Endothelial cell (in vitro differentiated cells): ENCODE measurements around the gene TM9SF1. TPM values are rescaled to one million over a fixed set of nuclear protein-coding genes. Genes with fewer than 3 reads are reported as not detected.
A peak's percentile ranks its signal among the peaks of the same experiment; 100 is the strongest.

ENCODE experiments used
- DNase-seq: peaks from one replicate; pipeline ENCODE4 v3.0.0; 2021; ENCODE audit warnings: low spot score
- H3K27ac Mint-ChIP-seq: one replicate; pipeline ENCODE4 v1.8.0; 2021; ENCODE audit warnings: mixed read lengths, inconsistent platforms; ENCODE audit not compliant: unreplicated experiment
- H3K27me3 Mint-ChIP-seq: one replicate; pipeline ENCODE4 v1.8.0; 2021; ENCODE audit warnings: mild to moderate bottlenecking, moderate library complexity, mixed read lengths, inconsistent platforms; ENCODE audit not compliant: unreplicated experiment
- H3K36me3 Mint-ChIP-seq: one replicate; pipeline ENCODE4 v1.8.0; 2021; ENCODE audit warnings: mild to moderate bottlenecking, low read depth, mixed read lengths, inconsistent platforms; ENCODE audit not compliant: unreplicated experiment
- H3K4me1 Mint-ChIP-seq: one replicate; pipeline ENCODE4 v1.8.0; 2021; ENCODE audit warnings: mild to moderate bottlenecking, mixed read lengths, inconsistent platforms; ENCODE audit not compliant: unreplicated experiment
- H3K4me3 Mint-ChIP-seq: one replicate; pipeline ENCODE4 v1.8.0; 2021; ENCODE audit warnings: mild to moderate bottlenecking, mixed read lengths, inconsistent platforms; ENCODE audit not compliant: unreplicated experiment
- H3K9me3 Mint-ChIP-seq: one replicate; pipeline ENCODE4 v1.8.0; 2021; ENCODE audit warnings: mixed read lengths, inconsistent platforms; ENCODE audit not compliant: unreplicated experiment
- total RNA-seq: library from RNA; stranded (reverse); fragmentation: NEBNext Ultra II Directional; extraction: Animal tissue kit (Norgen Biotek cat#: 25700); gene quantifications from one replicate; pipeline ENCODE4 v1.2.1, GENCODE V29; 2021; ENCODE audit not compliant: unreplicated experiment
- TF ChIP-seq, protein P1 (sequence below): fragments of 200-600 bp; sonication (generic); IDR thresholded peaks from one replicate; pipeline ENCODE4 v1.5.0; 2021; ENCODE audit warnings: antibody characterized with exemption; ENCODE audit not compliant: unreplicated experiment

Gene TM9SF1
- total RNA-seq, 1 donor from 2014 or later = 41.8 TPM

GRCh38 chr14:24177041-24177825 lies 18.0 kb downstream of the TM9SF1 start:
- DNase-seq = no peak
- Mint-ChIP-seq H3K27ac (no peak overlapping the region), H3K36me3 (peaks cover 23% of the 10 kb centered on the region), H3K9me3 (no peaks in the 10 kb centered on the region), H3K27me3 (peaks cover 10% of the 10 kb centered on the region), H3K4me1 (peaks cover 4% of the 10 kb centered on the region), H3K4me3 (no peak overlapping the region)
- TF ChIP-seq, protein P1, sequence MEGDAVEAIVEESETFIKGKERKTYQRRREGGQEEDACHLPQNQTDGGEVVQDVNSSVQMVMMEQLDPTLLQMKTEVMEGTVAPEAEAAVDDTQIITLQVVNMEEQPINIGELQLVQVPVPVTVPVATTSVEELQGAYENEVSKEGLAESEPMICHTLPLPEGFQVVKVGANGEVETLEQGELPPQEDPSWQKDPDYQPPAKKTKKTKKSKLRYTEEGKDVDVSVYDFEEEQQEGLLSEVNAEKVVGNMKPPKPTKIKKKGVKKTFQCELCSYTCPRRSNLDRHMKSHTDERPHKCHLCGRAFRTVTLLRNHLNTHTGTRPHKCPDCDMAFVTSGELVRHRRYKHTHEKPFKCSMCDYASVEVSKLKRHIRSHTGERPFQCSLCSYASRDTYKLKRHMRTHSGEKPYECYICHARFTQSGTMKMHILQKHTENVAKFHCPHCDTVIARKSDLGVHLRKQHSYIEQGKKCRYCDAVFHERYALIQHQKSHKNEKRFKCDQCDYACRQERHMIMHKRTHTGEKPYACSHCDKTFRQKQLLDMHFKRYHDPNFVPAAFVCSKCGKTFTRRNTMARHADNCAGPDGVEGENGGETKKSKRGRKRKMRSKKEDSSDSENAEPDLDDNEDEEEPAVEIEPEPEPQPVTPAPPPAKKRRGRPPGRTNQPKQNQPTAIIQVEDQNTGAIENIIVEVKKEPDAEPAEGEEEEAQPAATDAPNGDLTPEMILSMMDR = no peak

- TF ChIP-seq, protein P1 = no peak
- H3K36me3 Mint-ChIP-seq = peaks cover 20% of the 10 kb centered on the region
- H3K27me3 Mint-ChIP-seq = peaks cover 8% of the 10 kb centered on the region
- no peak for DNase-seq
- H3K4me3 Mint-ChIP-seq = no peak overlapping the region
- H3K27ac Mint-ChIP-seq = no peak overlapping the region
- peaks cover 4% of the 10 kb centered on the region for H3K4me1 Mint-ChIP-seq
- H3K9me3 Mint-ChIP-seq = no peaks in the 10 kb centered on the region
Measured at GRCh38 chr14:24176599-24176998, 18.6 kb downstream of the TM9SF1 start.

GRCh38 chr14:24172871-24173281 lies 22.4 kb downstream of the TM9SF1 start:
- TF ChIP-seq, protein P1 = no peak
- no peak overlapping the region for H3K27ac Mint-ChIP-seq
- peaks cover 4% of the 10 kb centered on the region for H3K27me3 Mint-ChIP-seq
- DNase-seq = no peak
- peaks cover 18% of the 10 kb centered on the region for H3K36me3 Mint-ChIP-seq
- peak overlapping the region; percentile 42 for H3K4me3 Mint-ChIP-seq
- no peaks in the 10 kb centered on the region for H3K4me1 Mint-ChIP-seq
- H3K9me3 Mint-ChIP-seq = no peaks in the 10 kb centered on the region

- no peak overlapping the region for H3K27ac Mint-ChIP-seq
- H3K36me3 Mint-ChIP-seq = peaks cover 21% of the 10 kb centered on the region
- TF ChIP-seq, protein P1 = no peak
- H3K9me3 Mint-ChIP-seq = no peaks in the 10 kb centered on the region
- H3K4me3 Mint-ChIP-seq = peak overlapping the region; percentile 81
- H3K4me1 Mint-ChIP-seq = peaks cover 2% of the 10 kb centered on the region
- peaks cover 4% of the 10 kb centered on the region for H3K27me3 Mint-ChIP-seq
- DNase-seq = no peak
Measured at GRCh38 chr14:24172261-24172860, 22.9 kb downstream of the TM9SF1 start.
